OCI-LY1 (cell line): Measurements from ENCODE around the gene HDAC6.

ENCODE experiments used
- EZH2 ChIP-seq: fragments of 200-600 bp; sonication (generic), shearing (Covaris generic); IDR thresholded peaks from 2 replicates; pipeline ENCODE4 v1.8.0; 2017; ENCODE audit warnings: borderline replicate concordance, mixed run types, mild to moderate bottlenecking, antibody characterized with exemption, low read length, moderate library complexity, mixed read lengths
- TF ChIP-seq, protein P1 (sequence below): fragments of 200-600 bp; sonication (generic), shearing (Covaris generic); IDR thresholded peaks from 2 replicates; pipeline ENCODE4 v1.5.1; 2017; ENCODE audit warnings: mild to moderate bottlenecking, antibody characterized with exemption, low read length, moderate library complexity, mixed read lengths

DNA sequence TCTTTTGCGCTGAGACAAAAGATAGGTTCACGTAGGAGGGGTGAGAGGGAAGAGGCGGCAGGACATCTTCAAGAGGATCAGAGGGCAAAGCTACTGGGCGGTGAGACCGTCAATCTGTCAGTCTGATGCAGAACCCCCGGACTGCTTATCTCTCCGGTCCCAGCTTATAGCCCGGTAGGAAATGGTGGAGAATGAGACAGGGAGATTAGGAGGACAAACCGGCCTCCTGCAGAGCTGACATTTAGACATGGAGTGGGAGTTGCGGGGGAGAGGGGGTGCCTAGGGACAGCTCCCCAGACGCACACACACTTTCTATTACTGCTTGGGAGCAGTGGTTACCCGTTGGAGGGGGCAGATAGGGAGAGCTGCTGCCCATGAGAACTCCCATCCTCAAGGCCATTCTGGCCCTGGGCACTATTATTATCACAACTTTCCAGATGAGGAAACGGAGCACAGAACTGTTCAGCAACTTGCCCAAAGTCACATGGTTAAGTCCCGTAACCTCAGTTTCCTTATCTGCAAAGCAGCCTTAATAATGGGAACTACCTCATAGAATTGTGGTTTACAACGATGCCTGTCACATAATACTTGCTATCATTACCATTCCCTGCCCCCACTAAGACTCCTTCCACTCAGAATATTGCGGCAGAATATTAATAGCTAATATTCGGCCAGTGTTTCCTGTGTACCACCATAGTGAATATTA, 1.1 kb upstream of the HDAC6 start:
- TF ChIP-seq EZH2, result no peak
- TF ChIP-seq, protein P1, sequence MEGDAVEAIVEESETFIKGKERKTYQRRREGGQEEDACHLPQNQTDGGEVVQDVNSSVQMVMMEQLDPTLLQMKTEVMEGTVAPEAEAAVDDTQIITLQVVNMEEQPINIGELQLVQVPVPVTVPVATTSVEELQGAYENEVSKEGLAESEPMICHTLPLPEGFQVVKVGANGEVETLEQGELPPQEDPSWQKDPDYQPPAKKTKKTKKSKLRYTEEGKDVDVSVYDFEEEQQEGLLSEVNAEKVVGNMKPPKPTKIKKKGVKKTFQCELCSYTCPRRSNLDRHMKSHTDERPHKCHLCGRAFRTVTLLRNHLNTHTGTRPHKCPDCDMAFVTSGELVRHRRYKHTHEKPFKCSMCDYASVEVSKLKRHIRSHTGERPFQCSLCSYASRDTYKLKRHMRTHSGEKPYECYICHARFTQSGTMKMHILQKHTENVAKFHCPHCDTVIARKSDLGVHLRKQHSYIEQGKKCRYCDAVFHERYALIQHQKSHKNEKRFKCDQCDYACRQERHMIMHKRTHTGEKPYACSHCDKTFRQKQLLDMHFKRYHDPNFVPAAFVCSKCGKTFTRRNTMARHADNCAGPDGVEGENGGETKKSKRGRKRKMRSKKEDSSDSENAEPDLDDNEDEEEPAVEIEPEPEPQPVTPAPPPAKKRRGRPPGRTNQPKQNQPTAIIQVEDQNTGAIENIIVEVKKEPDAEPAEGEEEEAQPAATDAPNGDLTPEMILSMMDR, result no peak
